ENCODE measurements around the gene ANKH. TPM values are rescaled to one million over a fixed set of nuclear protein-coding genes. Genes with fewer than 3 reads are reported as not detected.

Gene ANKH
- polyA plus RNA-seq, 1 donor from 2014 or later = 9.9 TPM

GRCh38 chr5:14713476-14714390 lies 157.8 kb downstream of the ANKH start:
- Histone ChIP-seq H4K20me1 (ENCODE audit: insufficient read depth) (no peaks in the 10 kb centered on the region), H3K79me2 (replicated peaks; ENCODE audit: insufficient read depth, low read length) (no peaks in the 10 kb centered on the region), H3K36me3 (ENCODE audit: insufficient read depth, low read length) (peaks cover 19% of the 10 kb centered on the region), H3K27me3 (ENCODE audit: insufficient read depth, low read depth, low read length) (no peaks in the 10 kb centered on the region), H2AFZ (ENCODE audit: low read depth, low read length) (no peak overlapping the region), H3K9me2 (ENCODE audit: insufficient read depth, low read length) (no peaks in the 10 kb centered on the region), H3K27ac (ENCODE audit: low read length) (no peak overlapping the region), H3K4me3 (ENCODE audit: low read length) (no peak overlapping the region), H3F3A (ENCODE audit: insufficient read depth, low read length, poor library complexity, severe bottlenecking) (no peaks in the 10 kb centered on the region), H3K4me2 (ENCODE audit: low read length) (no peak overlapping the region), H3K9me3 (ENCODE audit: low read length) (no peaks in the 10 kb centered on the region), H3K9ac (ENCODE audit: low read length) (no peak overlapping the region)
- TF ChIP-seq RAD21 (conservative IDR thresholded peaks at IDR 0.05) (no peak), EP300 (conservative IDR thresholded peaks at IDR 0.05; ENCODE audit: poor library complexity, severe bottlenecking) (no peak), REST (IDR thresholded peaks at IDR 0.05; ENCODE audit: borderline replicate concordance) (no peak), MXI1 (conservative IDR thresholded peaks at IDR 0.05; ENCODE audit: poor library complexity, severe bottlenecking) (no peak), TAF1 (IDR thresholded peaks at IDR 0.05; ENCODE audit: low read depth) (no peak), CTCF (IDR thresholded peaks at IDR 0.05; ENCODE audit: poor library complexity, severe bottlenecking) (no peak), POLR2AphosphoS5 (IDR thresholded peaks at IDR 0.05) (no peak), EZH2 (IDR thresholded peaks at IDR 0.05; ENCODE audit: borderline replicate concordance, insufficient read depth, low read length, poor library complexity, severe bottlenecking) (no peak), SMC3 (conservative IDR thresholded peaks at IDR 0.05; ENCODE audit: poor library complexity) (no peak)

GRCh38 chr5:14712666-14713065 lies 158.9 kb downstream of the ANKH start:
- H3K36me3 ChIP-seq (ENCODE audit: insufficient read depth, low read length) = peaks cover 19% of the 10 kb centered on the region
- no peak overlapping the region for H2AFZ ChIP-seq (ENCODE audit: low read depth, low read length)
- H3K9ac ChIP-seq (ENCODE audit: low read length) = no peak overlapping the region
- no peak overlapping the region for H3K4me3 ChIP-seq (ENCODE audit: low read length)
- H3F3A ChIP-seq (ENCODE audit: insufficient read depth, low read length, poor library complexity, severe bottlenecking) = no peaks in the 10 kb centered on the region
- no peaks in the 10 kb centered on the region for H3K79me2 ChIP-seq (replicated peaks; ENCODE audit: insufficient read depth, low read length)
- H3K4me2 ChIP-seq (ENCODE audit: low read length) = no peak overlapping the region
- H3K27ac ChIP-seq (ENCODE audit: low read length) = no peak overlapping the region
- H4K20me1 ChIP-seq (ENCODE audit: insufficient read depth) = no peaks in the 10 kb centered on the region
- no peaks in the 10 kb centered on the region for H3K9me3 ChIP-seq (ENCODE audit: low read length)
- no peaks in the 10 kb centered on the region for H3K27me3 ChIP-seq (ENCODE audit: insufficient read depth, low read depth, low read length)
- no peak for TF ChIP-seq EP300 (conservative IDR thresholded peaks at IDR 0.05; ENCODE audit: poor library complexity, severe bottlenecking)
- no peak for TF ChIP-seq REST (IDR thresholded peaks at IDR 0.05; ENCODE audit: borderline replicate concordance)
- TF ChIP-seq SMC3 (conservative IDR thresholded peaks at IDR 0.05; ENCODE audit: poor library complexity) = no peak
- TF ChIP-seq CTCF (IDR thresholded peaks at IDR 0.05; ENCODE audit: poor library complexity, severe bottlenecking) = no peak
- no peak for TF ChIP-seq RAD21 (conservative IDR thresholded peaks at IDR 0.05)
- TF ChIP-seq TAF1 (IDR thresholded peaks at IDR 0.05; ENCODE audit: low read depth) = no peak
- no peak for TF ChIP-seq POLR2AphosphoS5 (IDR thresholded peaks at IDR 0.05)
- no peak for TF ChIP-seq MXI1 (conservative IDR thresholded peaks at IDR 0.05; ENCODE audit: poor library complexity, severe bottlenecking)
- TF ChIP-seq EZH2 (IDR thresholded peaks at IDR 0.05; ENCODE audit: borderline replicate concordance, insufficient read depth, low read length, poor library complexity, severe bottlenecking) = no peak
- H3K9me2 ChIP-seq (ENCODE audit: insufficient read depth, low read length) = no peaks in the 10 kb centered on the region

All from neural cell (in vitro differentiated cells).